HG03469 (cell line): ENCODE data around the gene SYT10.
"Not testable (repeated sequence)": the region's sequence is repeated elsewhere in the genome, so short reads cannot be mapped to it uniquely, and the experiment has no call there.

Experiments used
- ATAC-seq: cut with Tn5 transposase; IDR thresholded peaks from one replicate; pipeline ENCODE4 v1.9.1; 2021; ENCODE audit warnings: mild to moderate bottlenecking, moderate library complexity, moderate number of reproducible peaks; ENCODE audit not compliant: unreplicated experiment

Gene SYT10, protein sequence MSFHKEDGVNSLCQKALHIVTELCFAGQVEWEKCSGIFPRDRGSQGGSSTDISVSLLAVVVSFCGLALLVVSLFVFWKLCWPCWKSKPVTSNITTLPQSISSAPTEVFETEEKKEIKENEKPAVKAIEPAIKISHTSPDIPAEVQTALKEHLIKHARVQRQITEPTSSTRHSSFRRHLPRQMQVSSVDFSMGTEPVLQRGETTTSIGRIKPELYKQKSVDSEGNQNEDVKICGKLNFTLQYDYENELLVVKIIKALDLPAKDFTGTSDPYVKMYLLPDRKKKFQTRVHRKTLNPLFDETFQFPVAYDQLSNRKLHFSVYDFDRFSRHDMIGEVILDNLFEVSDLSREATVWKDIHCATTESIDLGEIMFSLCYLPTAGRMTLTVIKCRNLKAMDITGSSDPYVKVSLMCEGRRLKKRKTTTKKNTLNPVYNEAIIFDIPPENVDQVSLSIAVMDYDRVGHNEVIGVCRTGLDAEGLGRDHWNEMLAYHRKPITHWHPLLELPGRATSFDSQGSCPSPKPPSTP

DNA sequence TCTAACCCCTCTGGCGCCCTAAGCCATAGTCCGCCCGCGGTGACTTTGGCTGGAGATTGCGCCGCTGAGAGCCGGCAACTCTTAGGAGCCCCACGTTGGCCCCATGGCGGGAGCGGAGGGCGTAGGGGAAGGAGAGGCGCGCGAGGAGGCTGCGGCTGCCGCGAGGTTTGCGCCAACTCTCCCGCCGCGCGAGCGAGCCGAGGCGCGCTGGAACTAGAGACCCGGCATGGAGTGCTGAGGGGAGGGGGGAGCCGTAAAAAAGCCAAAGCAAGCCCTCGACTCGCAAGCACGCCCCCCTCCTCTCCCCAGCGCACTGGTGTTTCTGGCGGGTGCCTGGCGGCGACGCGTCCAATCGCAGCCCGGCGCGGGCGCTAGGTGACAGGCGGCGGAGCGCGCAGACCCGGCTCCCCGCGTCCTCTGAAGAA, at the start of gene SYT10:
Gene SYT10, minus strand, starts transcription at position 233 of the 425 bp plus-strand sequence. CDS start 297 bp downstream, outside the sequence.
- no peak for ATAC-seq

DNA sequence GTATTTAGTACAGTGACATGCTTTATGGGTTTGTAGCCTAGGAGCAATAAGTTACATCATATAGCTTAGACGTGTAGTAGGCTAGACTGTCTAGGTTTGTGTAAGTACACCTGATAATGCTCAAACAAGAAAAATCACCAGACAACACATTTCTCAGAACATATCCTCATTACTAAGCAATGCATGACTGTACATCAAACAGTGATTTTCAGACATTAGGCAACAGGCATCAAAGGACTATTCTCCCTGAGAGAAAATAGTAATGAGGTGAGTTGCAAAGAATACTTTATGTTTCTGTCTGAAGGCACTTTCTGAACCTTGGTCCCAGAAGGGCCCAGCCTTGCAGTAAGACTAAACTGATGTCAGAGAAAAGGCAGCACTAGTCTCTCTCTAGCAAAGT, 48.4 kb upstream of the SYT10 start:
- ATAC-seq = no peak

DNA sequence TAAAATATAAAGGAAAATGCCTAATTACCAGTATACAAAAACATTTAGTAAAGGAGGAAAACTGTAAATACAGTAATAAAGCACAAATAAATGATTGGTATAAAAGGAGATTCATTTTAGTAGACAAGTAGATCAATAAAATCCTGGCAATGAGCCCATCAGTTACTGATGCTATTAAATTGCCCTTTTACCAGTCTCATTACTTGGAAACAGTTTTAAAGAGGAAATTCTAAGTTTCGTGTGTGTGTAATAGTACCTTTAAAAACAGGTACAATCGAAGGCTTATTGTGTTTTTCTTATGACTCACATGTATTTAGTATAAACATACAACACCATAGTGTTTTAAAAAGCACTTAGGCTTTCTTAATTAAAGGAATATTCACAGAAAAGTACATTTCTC, 46.4 kb upstream of the SYT10 start:
- no peak for ATAC-seq

DNA sequence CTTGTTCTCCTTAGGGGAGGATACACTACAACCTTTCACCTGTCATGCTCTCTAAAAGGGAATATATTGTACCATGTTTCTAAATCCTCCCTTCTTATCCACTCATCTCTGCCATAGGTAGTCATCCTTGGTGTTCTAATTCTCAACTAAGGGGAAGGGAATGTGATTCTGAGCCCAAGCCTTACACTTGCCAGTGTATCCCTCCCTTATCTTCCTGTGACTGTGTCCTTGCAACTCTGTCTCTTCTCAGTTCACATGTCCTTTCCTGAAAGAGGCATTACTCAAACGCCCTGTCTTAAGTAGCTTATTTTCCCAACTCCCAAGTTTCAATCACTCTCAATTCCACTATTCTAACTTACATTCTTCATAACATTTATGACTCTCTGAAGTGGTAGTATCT, 44.5 kb upstream of the SYT10 start:
- no peak for ATAC-seq

DNA sequence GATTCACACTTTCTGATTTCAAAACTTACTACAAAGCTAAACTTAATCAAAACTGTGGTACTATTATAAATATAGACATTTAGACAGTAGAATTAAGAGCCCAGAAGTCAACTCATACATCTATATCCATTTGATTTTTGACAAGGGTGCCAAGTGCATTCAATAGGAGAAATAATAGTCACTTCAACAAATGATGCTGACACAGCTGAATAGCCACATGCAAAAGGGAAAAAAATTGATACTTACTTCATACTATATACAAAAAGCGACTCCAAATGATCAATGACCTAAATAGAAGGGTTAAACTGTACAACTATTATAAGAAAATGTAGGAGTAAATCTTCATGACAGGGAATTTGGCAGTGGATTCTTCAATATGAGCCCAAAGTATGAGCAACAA, 40.7 kb upstream of the SYT10 start:
- no peak for ATAC-seq

DNA sequence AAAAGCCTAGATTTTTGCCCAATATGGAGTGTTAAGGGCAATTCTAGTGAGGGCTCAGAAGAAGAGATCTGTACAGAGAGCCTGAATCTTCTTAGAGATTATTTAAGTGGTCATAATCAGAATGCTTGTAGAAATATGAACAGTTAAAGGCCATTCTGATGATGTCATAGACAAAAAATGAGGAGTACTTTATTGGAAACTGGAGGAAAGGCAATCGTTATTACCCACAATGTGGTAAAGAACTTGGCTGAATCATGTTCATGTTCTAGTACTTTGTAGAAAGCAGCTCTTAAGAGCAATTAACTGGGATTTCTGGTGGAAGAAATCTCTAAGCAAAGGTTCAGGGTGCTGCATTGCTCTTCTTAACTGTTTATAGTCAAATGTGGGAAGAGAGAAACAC, 36.4 kb upstream of the SYT10 start:
- ATAC-seq = no peak

DNA sequence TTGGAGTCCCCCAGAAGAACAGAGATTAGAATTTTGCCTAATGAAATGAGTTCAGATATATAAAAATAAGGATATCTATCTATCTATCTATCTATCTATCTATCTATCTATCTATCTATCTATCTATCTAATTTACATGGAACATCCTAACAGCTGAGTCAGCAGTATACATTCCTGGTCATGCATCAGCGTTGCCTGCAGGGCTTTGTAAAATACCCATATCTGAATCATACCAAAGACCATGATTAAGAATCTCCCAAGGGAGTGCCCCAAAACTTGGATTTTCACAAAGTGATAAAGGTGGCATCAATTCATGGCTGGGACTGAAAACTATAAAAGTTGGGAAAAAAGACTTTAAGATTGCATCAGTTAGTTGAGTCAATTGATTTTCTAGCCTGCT, 32.7 kb upstream of the SYT10 start:
- ATAC-seq = no peak

DNA sequence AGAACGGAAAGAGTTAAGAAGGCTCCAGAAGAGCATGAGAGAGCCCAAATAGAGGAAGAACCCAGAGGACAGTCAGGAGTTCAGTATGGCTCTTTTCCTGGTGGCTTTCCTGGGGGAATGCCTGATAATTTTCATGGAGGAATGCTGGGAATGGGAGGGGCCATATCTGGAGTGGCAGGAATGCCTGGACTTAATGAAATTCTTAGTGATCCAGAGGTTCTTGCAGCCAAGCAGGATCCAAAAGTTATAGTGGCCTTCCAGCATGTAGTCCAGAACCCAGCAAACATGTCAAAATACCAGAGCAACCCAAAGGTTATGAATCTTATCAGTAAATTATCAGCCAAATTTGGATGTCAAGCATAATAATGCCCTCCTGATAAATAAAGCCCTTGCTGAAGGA, 15.5 kb upstream of the SYT10 start:
- ATAC-seq = no peak

DNA sequence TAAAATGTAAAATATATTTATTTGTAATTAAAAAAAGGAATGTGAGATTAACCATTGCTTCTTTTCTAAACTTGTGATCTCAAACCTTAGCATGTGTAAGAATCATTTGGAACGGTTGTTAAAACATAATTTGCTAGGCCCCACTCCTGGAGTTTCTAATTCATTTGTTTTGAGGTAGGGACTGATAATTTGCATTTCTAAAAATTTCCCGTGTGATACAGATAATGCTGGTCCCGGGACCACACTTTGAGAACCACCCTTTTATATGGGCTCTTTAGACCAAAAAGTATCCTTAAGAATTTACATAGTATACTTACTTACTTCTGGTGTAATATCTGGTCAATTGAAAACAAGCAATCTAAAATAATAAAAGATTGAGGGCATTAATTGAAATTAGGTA, 10.9 kb upstream of the SYT10 start:
- no peak for ATAC-seq

DNA sequence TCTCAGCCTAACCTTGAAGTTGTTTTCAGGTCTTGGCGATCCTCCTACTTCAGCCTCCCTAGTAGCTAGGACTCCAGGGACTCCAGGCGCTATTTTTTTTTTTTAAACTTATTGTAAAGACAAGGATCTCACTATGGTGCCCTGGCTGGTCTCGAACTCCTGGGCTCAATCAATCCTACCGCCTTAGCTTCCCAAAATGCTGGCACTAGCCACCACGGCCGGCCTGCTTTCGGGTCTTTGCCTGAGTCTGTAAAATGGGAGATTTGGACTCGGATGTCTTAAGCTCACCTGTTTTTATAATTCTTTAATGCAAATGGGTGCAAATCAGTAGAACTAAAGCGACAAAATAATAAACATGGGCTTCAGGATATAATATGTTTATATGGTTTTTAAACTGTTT, 858 bp upstream of the SYT10 start:
- no peak for ATAC-seq

DNA sequence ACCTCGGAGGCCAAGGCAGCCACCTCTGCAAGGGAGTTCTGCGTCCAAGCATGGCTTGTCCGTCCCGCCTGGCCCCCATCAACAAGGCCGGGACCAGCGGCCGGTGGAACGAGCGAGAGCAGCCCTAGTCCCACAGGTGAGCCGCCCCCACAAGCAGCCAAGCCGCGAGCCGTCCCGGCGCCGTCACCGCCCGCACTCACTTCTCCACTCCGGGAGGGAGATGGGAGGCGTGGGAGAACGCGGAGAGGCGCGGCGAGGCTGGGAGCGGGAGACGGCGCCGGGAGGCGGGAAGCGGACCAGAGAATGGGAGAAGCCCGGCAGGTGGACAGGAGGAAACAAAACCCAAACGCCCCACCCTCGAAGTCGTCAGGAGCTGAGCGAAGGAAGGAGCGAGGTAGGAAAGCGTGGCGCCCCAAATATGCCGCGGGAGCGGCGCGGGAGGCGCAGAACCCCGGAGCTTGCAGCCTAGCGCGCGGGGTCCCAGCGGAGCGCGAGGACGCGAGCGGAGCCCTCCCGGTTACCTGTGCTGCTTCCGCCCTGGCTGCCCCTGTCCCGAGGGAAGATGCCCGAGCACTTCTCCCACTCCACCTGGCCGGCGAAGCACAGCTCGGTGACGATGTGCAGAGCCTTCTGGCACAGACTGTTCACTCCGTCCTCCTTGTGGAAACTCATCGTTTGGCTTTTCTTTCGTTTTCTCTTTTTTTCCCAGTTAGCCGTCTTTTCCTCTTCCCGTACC, 600 bp downstream of the SYT10 start:
- no peak for ATAC-seq

DNA sequence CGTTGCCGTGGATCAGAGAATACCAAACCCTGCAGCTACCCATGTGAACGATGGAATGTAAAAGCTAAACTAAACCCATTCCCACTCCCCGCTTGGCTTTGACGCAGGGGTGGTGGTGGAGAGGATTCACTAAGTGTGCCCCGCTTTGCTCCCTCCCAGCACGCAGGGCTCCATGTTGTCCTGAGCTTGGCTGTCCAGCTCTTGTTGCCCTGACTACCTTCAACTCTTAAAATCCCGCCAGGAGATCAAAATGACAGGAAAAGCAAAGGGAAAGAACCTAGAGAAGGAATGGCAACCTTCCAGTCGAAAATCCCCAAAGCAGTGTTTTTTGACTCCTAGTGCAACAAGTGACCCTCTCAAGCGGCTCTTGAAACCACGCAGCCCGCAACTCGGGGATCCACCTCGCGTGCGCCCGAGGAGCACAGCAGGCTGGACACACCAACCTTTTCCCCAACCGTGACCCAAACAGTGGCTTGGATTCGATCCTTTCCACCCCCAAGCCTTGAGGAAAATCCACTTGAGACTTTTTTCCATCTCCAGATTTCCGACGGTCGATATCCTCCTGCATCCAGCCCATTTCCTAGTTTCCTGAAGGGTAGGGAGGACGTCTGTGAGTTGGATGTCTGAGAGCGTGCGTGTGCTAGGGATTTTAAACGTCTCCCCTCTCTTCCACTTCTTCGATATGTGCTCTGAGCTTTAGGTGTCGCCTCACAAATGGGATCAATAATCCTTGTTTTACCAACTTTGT, 1.4 kb downstream of the SYT10 start:
- ATAC-seq = no peak

DNA sequence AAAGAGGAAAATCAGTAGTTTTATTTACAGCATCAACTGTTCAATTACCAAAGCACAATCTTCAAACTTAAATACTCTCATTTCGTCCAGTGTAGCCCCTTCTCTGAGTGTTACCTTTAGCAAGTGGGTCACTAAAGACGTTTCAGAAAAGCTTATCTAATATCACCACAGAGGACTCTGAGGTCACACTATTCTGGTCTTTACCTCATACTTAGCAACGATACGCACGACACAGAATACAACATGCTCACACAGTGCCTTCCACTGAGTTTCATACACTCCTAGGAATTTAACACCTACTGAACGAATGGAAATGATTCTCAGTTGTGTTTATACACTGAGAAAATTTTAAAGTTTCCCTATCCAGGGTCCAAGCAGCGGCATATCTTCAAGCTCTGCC, 2.0 kb downstream of the SYT10 start:
- no peak for ATAC-seq

DNA sequence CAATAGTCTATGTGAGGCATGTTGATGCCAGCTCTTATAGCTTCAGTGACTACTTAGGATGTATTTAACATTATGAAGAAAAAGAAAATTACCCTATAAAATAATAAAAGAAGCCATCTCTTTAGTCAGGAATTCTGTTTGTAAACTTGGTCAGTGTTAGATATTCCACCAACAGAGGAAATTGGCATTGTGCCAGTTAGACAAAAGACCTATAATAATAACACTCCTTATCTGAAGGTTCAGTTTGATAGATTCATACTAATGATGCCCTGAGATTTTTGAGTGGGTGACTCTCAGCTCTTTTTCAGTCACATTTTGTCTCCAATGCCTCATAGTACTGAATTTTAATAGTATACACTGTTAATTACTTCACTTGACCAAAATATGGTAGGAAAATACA, 6.6 kb downstream of the SYT10 start:
- ATAC-seq = no peak

DNA sequence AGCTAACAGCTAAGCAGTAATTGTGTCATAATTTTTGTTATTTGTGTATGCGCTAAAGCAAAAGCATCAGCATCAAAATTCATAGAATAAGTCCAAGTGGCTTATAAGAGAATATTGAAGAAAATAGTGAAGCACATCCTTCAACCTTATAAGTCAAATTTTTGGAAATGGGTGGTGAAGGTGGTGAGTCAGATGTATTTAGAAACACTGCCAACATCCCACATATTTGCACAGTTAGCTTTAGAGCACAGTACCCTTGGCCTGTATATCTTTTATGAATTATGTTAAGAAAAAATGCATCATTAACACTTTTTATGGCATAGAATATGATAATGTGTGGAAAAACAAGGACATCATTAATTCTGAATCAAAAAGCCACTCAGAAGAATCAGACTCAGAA, 8.0 kb downstream of the SYT10 start:
- ATAC-seq = no peak

DNA sequence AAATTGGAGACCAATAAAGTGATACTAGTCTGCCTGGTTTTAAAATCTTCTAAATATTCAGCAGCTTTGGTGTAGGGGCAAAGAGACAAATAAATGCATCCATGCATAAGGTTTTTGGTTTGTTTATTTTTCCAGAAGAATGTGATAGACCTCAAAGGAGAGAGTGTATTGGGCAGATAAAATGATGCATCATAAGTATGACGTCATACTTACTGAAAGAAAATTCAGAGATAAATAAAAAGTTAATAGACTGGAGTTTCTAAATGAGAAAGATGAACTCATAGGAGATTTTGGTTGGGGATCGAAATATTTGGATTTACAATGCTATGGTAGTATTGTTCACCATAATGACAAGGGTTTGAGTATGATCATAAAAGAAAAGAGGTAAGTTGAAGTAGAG, 10.2 kb downstream of the SYT10 start:
- no peak for ATAC-seq

DNA sequence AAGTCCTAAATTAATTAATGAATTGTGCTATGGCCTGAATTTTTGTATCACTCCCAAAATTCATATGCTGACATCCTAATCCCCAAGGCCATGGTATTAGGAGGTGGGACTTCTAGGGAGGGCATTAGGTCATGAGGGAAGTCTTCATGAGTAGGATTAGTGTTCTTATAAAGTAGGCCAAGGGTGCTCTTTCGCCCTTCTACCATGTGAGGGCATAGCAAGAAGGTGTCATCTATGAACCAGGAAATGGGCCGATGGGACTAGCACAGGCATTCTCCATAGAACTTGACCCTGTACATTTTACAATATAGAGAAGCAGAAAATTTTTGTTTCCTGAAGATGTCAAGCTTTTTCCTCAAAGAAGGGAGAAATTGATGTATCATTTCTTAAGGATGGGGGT, 12.5 kb downstream of the SYT10 start:
- ATAC-seq = no peak

DNA sequence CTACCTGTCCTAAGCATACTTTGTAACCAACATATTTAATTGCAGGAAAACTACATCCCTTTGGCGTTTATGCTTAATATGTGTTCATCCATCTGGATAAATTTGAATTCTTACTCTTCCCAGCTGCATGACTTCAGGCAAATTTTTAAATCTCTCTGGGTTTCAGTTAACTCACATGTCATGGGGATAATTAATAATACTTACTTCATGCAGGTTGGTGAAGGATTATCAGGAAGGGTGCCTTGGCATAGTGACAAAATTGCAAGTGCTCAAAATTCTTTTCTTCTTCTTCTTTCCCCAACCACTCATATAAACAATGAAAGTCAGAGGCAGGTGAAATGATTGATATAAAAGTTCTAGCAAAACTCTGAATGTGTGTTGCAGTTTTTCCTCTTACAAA, 15.9 kb downstream of the SYT10 start:
- ATAC-seq = no peak

DNA sequence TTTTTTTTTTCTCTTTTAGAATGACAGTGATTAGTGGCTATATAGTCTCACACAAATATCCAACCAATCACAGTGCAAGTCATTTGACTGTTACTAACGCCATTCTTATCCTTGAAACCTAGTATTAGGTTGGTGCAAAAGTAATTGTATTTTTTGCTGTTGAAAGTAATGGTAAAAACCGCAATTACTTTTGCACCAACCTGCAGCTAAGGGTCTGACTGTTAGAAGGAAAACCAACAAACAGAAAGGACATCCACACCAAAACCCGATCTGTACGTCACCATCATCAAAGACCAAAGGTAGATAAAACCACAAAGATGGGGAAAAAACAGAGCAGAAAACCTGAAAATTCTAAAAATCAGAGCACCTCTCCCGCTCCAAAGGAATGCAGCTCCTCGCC, 27.2 kb downstream of the SYT10 start:
- ATAC-seq = not testable (repeated sequence)

DNA sequence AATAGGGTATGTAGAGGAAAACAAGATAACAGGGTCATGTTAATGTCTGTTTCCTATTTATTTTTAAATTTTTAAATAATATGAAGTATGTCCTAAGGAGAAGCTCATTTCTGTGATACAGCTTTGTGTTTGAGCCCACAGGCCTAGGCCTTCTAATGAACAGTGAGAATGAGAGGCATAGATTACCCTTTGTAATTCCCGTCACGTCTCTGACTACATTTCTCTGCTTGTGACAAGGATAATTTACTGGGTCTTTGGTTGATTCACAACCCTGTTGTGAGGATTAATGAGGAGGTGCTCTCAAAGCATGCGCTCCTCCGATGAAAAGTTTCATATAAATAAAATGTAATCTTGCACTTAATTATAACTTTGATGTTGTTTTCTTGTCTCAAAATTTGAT, 56.1 kb downstream of the SYT10 start:
- ATAC-seq = no peak

DNA sequence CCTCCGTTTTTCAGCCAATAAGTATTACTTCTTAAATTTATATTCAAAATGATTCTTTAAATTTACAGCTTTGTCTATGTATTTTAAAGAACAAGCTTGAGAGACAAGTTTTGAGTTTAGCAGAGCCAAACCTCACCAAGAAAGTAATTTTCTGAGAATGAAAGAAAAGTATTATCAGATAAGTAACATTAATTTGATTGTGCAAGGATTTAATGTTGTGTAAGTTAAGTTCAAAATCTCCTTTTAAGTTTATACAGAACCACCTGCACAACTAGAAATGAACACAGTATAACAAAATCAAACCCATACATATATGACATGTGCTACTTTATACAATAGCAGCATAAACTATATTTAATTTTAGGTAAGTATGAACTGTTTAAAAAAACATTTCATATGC, 63.5 kb downstream of the SYT10 start:
- no peak for ATAC-seq
